GM19238 (cell line): ENCODE data around the gene PLPPR3.

ENCODE experiments used
- DNase-seq: peaks from one replicate; pipeline ENCODE4 v3.0.0; 2011; ENCODE audit warnings: low spot score; ENCODE audit not compliant: insufficient read length

Gene PLPPR3

GRCh38 chr19:808423-808775 lies 13.4 kb downstream of the PLPPR3 start:
- DNase-seq, result no peak

- DNase-seq, result no peak
Observed at GRCh38 chr19:807627-808422, 13.9 kb downstream of the PLPPR3 start.

GRCh38 chr19:806815-807421 lies 14.8 kb downstream of the PLPPR3 start:
- DNase-seq, result no peak

- no peak for DNase-seq
Observed at GRCh38 chr19:805600-806550, 15.9 kb downstream of the PLPPR3 start.

- no peak for DNase-seq
Observed at GRCh38 chr19:805166-805551, 16.6 kb downstream of the PLPPR3 start.

- no peak for DNase-seq
Observed at GRCh38 chr19:804419-805165, 17.2 kb downstream of the PLPPR3 start.

- DNase-seq, result no peak
Observed at GRCh38 chr19:803686-804418, 17.9 kb downstream of the PLPPR3 start.

GRCh38 chr19:803099-803561 lies 18.6 kb downstream of the PLPPR3 start:
- no peak for DNase-seq

- DNase-seq, result no peak
Observed at GRCh38 chr19:802498-803098, 19.2 kb downstream of the PLPPR3 start.

- DNase-seq, result no peak
Observed at GRCh38 chr19:801861-802497, 19.8 kb downstream of the PLPPR3 start.

GRCh38 chr19:801030-801860 lies 20.5 kb downstream of the PLPPR3 start:
- no peak for DNase-seq

GRCh38 chr19:800360-801029 lies 21.3 kb downstream of the PLPPR3 start:
- no peak for DNase-seq

GRCh38 chr19:799076-799881 lies 22.5 kb downstream of the PLPPR3 start:
- no peak for DNase-seq

- DNase-seq, result no peak
Observed at GRCh38 chr19:798415-799075, 23.2 kb downstream of the PLPPR3 start.

- DNase-seq, result peak; percentile 100
Observed at GRCh38 chr19:797528-798414, 24.0 kb downstream of the PLPPR3 start.
